Measurements from ENCODE around the gene ZNF688.

ZNF688 gene

DNA sequence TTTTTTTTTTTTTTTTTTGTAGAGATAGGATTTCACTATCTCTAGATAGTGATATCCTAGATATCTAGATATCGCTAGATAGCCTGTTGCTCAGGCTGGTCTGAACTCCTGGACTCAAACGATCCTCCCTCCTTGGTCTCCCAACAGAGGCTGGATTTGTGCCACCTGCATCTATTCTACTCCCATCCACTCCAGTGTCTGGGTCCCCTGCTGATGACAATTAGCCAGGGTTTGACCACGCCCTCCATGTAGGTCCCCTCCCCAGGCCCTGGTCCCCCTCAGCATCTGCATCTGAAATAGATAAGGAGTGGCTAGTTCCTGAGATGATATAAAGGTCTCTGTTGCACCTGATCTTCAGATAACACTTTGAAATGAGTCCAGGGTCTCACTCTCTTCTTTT, 2.2 kb downstream of the ZNF688 start:
- H3K27ac Mint-ChIP-seq = no peak overlapping the region
- H3K9me3 Mint-ChIP-seq = no peaks in the 10 kb centered on the region
- ATAC-seq = no peak
- no peak for DNase-seq
- H3K4me3 Mint-ChIP-seq = peak overlapping the region; percentile 26
- no peaks in the 10 kb centered on the region for H3K27me3 Mint-ChIP-seq
- H3K36me3 Mint-ChIP-seq (ENCODE audit: low read depth) = no peaks in the 10 kb centered on the region
- peaks cover 50% of the 10 kb centered on the region for H3K4me1 Mint-ChIP-seq

DNA sequence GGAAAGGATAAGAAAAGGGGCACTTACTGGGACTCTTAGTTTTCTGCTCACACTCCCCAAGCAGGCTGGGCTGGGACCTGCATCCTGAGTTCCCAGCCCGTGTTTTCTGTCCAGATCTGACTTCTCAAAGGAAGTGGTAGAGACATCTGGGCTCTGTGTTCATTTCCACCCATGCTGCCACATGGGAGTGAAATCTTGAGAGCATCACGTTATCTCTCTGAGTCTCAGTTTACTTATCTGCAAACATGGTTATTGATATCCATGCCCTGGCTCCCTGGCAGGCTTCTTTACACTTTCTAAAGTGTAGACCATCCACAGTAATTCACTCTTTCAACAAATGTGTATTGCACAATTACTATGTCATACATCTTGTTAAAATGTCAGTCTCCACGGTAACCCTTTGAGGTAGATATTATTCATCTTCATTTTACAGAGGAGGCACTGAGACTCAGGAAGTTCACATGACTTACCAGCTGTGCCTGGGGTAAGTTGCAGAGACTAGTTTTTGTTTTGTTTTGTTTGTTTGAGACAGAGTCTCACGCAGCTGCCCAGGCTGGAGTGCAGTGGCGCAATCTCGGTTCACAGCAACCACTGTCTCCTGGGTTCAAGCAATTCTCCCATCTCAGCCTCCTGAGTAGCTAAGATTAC, 3.4 kb downstream of the ZNF688 start:
- H3K9me3 Mint-ChIP-seq = no peaks in the 10 kb centered on the region
- H3K4me1 Mint-ChIP-seq = peaks cover 46% of the 10 kb centered on the region
- H3K27me3 Mint-ChIP-seq = no peaks in the 10 kb centered on the region
- no peaks in the 10 kb centered on the region for H3K36me3 Mint-ChIP-seq (ENCODE audit: low read depth)
- ATAC-seq = peak; percentile 57
- peak; percentile 27 for DNase-seq
- peak overlapping the region; percentile 92 for H3K27ac Mint-ChIP-seq
- peak overlapping the region; percentile 66 for H3K4me3 Mint-ChIP-seq

DNA sequence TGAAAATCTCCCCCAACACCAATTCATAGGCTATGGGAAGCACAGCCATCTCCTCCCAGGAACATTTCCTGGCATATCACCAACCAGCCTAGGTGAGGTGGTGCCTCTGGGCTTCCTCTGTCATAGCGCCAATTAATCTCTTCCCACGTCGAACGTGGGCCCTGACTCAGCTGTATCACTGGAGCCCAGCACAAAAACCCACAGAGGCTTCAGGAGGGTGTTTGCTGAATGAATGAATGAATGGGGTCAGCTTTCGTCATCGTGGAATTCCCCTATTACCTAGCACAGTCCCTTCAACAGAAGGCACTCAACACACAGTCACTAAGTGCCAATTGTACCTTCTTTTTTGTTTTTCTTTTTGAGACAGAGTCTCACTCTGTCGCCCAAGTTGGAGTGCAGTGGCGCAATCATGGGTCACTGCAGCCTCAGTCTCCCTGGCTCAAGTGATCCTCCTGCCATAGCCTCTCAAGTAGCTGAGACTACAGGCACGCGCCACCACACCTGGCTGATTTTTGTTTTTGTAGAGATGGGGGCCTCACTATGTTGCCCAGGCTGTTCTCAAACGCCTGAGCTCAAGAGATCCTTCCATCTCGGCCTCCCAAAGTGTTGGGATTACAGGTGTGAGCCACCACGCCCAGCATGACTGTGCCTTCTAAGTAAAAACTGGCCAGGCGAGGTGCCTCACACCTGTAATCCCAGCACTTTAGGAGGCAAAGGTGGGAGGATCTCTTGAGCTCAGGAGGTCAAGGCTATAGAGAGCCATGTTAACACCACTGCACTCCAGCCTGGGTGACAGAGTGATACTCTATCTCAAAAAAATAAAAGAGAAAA, 4.1 kb downstream of the ZNF688 start:
- H3K27me3 Mint-ChIP-seq = no peaks in the 10 kb centered on the region
- ATAC-seq (peak; percentile 45), DNase-seq (peak; percentile 55)
- no peaks in the 10 kb centered on the region for H3K9me3 Mint-ChIP-seq
- peak overlapping the region; percentile 92 for H3K27ac Mint-ChIP-seq
- peak overlapping the region; percentile 66 for H3K4me3 Mint-ChIP-seq
- H3K4me1 Mint-ChIP-seq = peaks cover 43% of the 10 kb centered on the region
- no peaks in the 10 kb centered on the region for H3K36me3 Mint-ChIP-seq (ENCODE audit: low read depth)

DNA sequence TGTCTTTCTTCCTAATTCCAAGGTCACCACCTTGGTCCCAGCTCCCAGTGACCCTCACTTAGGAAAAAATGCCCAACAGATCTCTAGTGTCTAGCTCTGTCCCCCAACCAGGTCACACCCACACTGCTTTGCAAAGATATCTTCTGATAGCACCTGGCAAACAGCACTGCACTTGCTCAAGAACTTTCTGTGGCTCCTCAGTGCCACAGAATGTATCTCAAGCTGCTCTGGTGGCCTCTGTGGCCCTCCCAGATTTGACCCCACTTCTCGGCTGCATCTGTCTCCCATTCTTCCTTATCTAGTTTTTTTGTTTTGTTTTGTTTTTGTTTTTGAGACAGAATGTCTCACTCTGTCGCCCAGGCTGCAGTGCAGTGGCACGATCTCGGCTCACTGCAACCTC, 5.0 kb downstream of the ZNF688 start:
- Mint-ChIP-seq H3K36me3 (ENCODE audit: low read depth) (no peaks in the 10 kb centered on the region), H3K4me3 (no peak overlapping the region)
- no peak for DNase-seq

DNA sequence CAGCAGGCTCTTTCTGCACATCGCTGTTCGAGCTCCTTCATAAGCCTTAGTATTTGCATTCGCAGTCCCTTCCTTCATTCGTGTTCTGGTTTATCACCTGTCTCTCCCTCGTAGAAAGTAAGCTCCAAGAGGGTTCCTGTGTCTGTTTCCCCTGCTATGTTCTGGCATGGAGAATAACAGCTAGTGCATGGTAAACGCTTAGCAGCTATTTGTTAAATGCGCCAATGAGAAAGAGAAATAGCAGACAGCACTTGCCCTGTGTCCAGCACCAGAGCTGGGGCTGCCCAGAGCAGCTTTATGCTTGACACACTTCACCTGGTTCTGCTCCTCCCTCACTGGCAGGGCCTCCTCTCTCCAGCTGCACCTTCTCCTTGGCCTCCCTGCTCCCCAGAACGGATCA, 5.5 kb downstream of the ZNF688 start:
- H3K27ac Mint-ChIP-seq = no peak overlapping the region
- no peaks in the 10 kb centered on the region for H3K9me3 Mint-ChIP-seq
- peaks cover 2% of the 10 kb centered on the region for H3K27me3 Mint-ChIP-seq
- ATAC-seq (no peak), DNase-seq (no peak)
- H3K4me3 Mint-ChIP-seq = no peak overlapping the region
- H3K36me3 Mint-ChIP-seq (ENCODE audit: low read depth) = no peaks in the 10 kb centered on the region
- H3K4me1 Mint-ChIP-seq = peaks cover 42% of the 10 kb centered on the region

More for the DNA sequence above, 5.0 kb downstream of the ZNF688 start:
- peaks cover 37% of the 10 kb centered on the region for H3K4me1 Mint-ChIP-seq
- no peaks in the 10 kb centered on the region for H3K9me3 Mint-ChIP-seq
- H3K27me3 Mint-ChIP-seq = no peaks in the 10 kb centered on the region
- peak overlapping the region; percentile 90 for H3K27ac Mint-ChIP-seq
- ATAC-seq = no peak

DNA sequence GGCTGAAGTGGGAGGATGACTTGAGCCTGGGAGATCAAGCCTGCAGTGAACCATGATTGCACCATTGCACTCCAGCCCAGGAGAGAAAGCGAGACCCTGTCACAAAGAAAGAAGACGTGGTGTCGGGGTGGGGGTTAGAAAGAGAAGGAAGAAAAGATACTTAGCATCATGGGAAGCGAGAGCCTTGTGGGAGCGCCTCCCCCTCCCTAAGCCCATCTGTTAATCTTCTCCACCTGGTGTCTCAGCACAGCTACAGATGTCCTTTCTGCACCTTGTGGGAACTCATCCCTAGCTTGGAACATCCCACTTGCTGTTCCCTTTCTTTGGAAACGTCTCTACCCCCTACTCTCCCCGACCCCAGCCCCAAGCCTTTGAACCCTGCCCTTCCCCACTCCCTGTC, 6.0 kb downstream of the ZNF688 start:
- Mint-ChIP-seq H3K9me3 (no peaks in the 10 kb centered on the region), H3K27me3 (peaks cover 4% of the 10 kb centered on the region), H3K4me1 (peaks cover 40% of the 10 kb centered on the region), H3K36me3 (ENCODE audit: low read depth) (no peaks in the 10 kb centered on the region), H3K27ac (no peak overlapping the region), H3K4me3 (no peak overlapping the region)
- DNase-seq (no peak), ATAC-seq (no peak)

DNA sequence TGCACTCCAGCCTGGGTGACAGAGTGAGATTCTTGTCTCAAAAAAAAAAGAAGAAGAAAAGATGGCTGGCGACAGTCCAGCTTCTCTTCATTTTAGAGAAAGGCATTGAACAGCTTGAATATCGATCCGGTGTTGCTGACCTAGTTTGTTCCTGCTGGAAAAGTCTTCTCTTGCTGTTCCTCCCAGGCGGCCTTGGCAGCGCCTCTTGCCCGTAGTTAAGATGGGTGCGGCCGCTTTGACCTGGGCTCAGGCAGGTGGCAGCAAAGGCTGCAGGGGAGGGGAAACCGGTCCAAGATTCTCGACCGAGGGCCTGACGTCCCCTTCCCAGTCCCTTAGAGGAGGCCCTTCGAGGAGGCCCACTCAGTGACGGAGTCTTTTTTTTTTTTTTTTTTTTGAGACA, 9.5 kb downstream of the ZNF688 start:
- H3K4me3 Mint-ChIP-seq = peak overlapping the region; percentile 76
- peaks cover 4% of the 10 kb centered on the region for H3K27me3 Mint-ChIP-seq
- DNase-seq (no peak), ATAC-seq (no peak)
- no peaks in the 10 kb centered on the region for H3K9me3 Mint-ChIP-seq
- H3K36me3 Mint-ChIP-seq (ENCODE audit: low read depth) = no peaks in the 10 kb centered on the region
- H3K27ac Mint-ChIP-seq = no peak overlapping the region
- peaks cover 28% of the 10 kb centered on the region for H3K4me1 Mint-ChIP-seq

DNA sequence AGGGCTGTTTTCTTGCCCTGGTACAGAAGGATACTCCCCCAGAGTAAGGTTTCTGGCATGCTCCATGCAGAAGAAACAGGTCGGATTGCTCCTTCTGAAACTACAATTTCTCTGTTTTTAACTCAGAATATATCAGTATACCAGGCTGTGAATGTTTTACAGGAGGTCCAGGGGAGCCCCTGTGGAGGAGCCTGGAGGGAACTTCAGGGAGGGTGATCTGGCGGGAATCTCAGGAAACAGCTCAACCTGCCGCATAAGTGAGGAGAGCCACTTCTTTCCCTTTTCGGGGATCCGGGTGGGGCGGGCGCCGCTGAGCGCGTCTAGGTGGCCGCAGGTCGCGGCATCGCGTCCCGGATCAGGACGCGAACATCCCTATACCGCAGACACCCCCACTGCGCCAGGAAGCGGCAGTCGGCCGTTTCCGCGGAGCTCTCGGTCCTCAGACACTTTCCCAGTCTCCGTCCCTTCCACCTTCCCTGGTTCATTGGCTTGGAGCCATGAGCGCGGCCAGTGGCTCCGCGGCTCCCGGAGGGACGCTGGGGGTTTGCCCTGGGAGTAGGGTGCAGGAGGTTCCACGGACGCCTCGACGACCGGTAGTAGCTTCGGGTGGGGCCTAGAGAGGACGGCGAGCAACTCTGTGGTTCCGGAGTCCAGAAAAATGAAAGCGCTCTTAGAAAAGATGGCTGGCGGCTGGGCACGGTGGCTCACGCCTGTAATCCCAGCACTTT, 10.3 kb downstream of the ZNF688 start:
- Mint-ChIP-seq H3K4me1 (peaks cover 23% of the 10 kb centered on the region), H3K27ac (peak overlapping the region; percentile 55)
- no peak for ATAC-seq

DNA sequence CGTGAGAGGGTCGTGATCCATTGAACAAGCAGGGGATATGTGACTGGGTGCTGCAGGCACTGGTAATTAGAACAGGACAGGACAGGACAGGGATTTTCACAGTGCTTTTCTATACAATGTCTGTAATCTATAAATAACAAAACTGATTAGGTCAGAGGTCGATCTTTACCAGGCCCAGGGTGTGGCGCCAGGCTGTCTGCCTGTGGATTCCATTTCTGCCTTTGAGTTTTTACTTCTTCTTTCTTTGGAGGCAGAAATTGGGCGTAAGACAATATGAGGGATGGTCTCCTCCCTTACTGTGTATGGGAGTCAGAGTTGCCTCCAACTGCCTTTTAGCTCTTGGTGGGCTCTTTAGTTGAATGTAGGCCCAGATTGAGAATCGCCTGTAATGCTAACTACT, 11.8 kb downstream of the ZNF688 start:
- no peak for DNase-seq
- Mint-ChIP-seq H3K27me3 (peaks cover 4% of the 10 kb centered on the region), H3K4me1 (peaks cover 27% of the 10 kb centered on the region), H3K4me3 (no peak overlapping the region), H3K9me3 (no peaks in the 10 kb centered on the region), H3K27ac (peak overlapping the region; percentile 91), H3K36me3 (ENCODE audit: low read depth) (peaks cover 9% of the 10 kb centered on the region)
- no peak for ATAC-seq

More for the DNA sequence above, 10.3 kb downstream of the ZNF688 start:
- peak; percentile 29 for DNase-seq
- H3K36me3 Mint-ChIP-seq (ENCODE audit: low read depth) = peaks cover 2% of the 10 kb centered on the region
- H3K27me3 Mint-ChIP-seq = peaks cover 4% of the 10 kb centered on the region
- no peaks in the 10 kb centered on the region for H3K9me3 Mint-ChIP-seq
- H3K4me3 Mint-ChIP-seq = peak overlapping the region; percentile 76

DNA sequence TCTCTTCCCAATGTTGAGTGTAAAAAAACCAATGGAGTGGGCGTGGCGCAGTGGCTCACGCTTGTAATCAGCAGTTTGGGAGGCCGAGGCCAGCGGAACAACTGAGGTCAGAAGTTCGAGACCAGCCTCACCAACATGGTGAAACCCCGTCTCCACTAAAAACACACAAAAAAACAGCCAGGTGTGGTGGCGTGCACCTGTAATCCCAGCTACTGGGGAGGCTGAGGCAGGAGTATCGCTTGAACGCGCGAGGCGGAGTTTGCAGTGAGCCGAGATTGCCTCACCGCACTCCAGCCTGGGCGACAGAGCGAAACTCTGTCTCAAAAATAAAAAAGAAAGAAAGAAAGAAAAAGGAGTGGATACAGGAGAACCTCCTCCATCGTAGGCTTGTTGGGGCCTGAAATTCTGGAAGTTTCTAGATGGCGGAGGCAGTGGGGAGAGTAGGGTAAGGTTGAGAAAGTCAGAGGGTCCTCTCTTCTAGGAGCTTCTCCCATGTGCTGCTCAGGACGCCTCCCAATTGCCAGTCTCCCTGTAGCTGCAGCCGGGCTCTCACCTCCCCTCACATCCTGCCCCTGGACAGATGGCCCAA, 12.6 kb downstream of the ZNF688 start:
- no peak for DNase-seq
- Mint-ChIP-seq H3K4me3 (peak overlapping the region; percentile 87), H3K36me3 (ENCODE audit: low read depth) (peaks cover 16% of the 10 kb centered on the region), H3K27ac (peak overlapping the region; percentile 91), H3K4me1 (peaks cover 34% of the 10 kb centered on the region), H3K27me3 (peaks cover 4% of the 10 kb centered on the region), H3K9me3 (no peaks in the 10 kb centered on the region)
- no peak for ATAC-seq

DNA sequence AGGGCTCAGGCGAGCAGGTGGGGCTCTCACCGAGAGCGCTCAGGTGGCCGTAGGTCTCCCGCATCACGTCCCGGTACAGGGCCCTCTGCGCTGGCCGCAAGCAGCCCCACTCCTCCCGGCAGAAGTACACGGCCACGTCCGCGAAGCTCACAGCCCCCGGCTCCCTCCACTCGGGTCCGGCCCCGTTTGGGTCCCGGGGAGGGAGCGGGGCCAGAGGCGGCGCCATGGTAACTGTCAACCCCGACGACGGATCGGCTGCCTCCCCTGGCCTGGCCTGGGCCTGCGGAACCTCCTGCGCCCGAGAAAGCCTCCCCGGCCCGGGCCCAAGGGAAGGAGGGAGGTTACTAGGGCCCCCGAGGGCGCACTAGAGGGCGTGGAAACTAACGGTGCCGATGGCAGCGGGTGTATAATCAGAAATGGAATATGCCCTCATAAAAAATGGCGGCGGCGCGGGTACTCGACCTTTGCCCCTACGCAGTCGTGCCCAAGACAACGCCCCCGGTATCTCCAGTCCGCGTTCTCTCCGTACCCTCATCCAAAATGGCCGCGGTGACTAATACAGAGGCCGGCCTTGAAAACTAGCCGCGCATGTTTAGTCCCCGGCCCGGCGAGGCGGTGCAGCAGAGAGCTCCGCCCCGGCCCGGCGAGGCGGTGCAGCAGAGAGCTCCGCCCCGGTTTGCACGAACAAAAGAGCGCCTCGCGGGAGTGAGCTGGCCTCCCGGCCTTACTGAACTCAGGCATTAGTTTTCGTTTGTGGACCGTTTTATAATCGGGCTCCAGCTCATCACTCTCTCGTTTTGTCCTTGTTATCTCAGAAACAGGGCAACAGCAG, 13.3 kb downstream of the ZNF688 start, which contains the start of gene ZNF764:
TSS of gene ZNF764 (minus strand) at position 418 of the 832 bp plus-strand sequence. CDS start at position 226, 192 bp downstream.
- ATAC-seq (peak; percentile 98), DNase-seq (peak; percentile 96)
- Mint-ChIP-seq H3K4me1 (peaks cover 41% of the 10 kb centered on the region), H3K27me3 (peaks cover 4% of the 10 kb centered on the region), H3K27ac (peak within 1 kb of the TSS; percentile 91), H3K9me3 (no peaks in the 10 kb centered on the region), H3K4me3 (peak within 1 kb of the TSS; percentile 87), H3K36me3 (ENCODE audit: low read depth) (peaks cover 22% of the 10 kb centered on the region)

DNA sequence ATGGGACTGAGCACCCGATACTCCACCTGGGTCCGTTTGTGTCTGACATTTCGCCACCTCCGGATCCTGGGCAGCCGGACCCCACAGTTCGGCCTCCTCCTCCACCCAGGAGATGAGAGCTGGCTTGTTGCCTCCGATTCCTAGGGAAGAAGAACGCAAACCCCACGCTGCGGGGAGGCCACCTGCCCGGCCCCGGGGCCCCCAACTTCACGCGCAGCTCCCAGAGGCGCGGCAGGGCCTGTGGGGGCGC, 13.9 kb downstream of the ZNF688 start:
- Mint-ChIP-seq H3K9me3 (no peaks in the 10 kb centered on the region), H3K4me3 (peak overlapping the region; percentile 87), H3K4me1 (peaks cover 46% of the 10 kb centered on the region), H3K27ac (peak overlapping the region; percentile 91), H3K36me3 (ENCODE audit: low read depth) (peaks cover 23% of the 10 kb centered on the region), H3K27me3 (peaks cover 4% of the 10 kb centered on the region)
- no peak for ATAC-seq
- peak; percentile 49 for DNase-seq

DNA sequence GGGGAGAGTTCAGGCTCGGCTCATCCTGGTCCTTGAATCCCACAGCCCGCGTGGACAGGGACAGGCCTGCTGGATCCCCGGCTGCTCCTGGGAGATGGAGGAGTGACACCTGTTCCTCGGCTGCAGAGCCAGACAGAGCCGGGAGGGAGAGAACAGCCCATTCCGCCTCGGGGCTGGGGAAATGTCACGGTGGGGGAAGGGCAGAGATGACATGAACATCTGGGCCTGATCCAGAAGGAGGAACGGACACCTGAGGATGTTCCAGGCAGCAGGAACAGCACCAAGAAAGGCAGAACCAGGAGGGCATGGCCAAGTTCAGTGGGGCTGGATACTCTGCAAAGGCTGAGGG, 15.4 kb downstream of the ZNF688 start:
- ATAC-seq = no peak
- Mint-ChIP-seq H3K9me3 (no peaks in the 10 kb centered on the region), H3K27ac (peak overlapping the region; percentile 91), H3K36me3 (ENCODE audit: low read depth) (peaks cover 26% of the 10 kb centered on the region), H3K4me1 (peaks cover 57% of the 10 kb centered on the region), H3K27me3 (peaks cover 2% of the 10 kb centered on the region), H3K4me3 (peak overlapping the region; percentile 87)
- no peak for DNase-seq
